Measurements from ENCODE around the gene KRTAP5-3. TPM values are rescaled to one million over a fixed set of nuclear protein-coding genes. Genes with fewer than 3 reads are reported as not detected.
A peak's percentile ranks its signal among the peaks of the same experiment; 100 is the strongest.

Gene KRTAP5-3
- polyA plus RNA-seq, 1 donor from 2014 or later = not detected

GRCh38 chr11:1567721-1568100 is 40.6 kb downstream of the KRTAP5-3 start:
- peak overlapping the region; percentile 94 for H3K4me3 ChIP-seq (ENCODE audit: low read length)
- H3K36me3 ChIP-seq (ENCODE audit: insufficient read depth, low read length) = no peaks in the 10 kb centered on the region
- no peaks in the 10 kb centered on the region for H3K9me3 ChIP-seq (ENCODE audit: low read length)
- H2AFZ ChIP-seq (ENCODE audit: low read depth, low read length) = no peak overlapping the region
- peak overlapping the region; percentile 85 for H3K27ac ChIP-seq (ENCODE audit: low read length)
- peaks cover 60% of the 10 kb centered on the region for H3K79me2 ChIP-seq (replicated peaks; ENCODE audit: insufficient read depth, low read length)
- no peaks in the 10 kb centered on the region for H3K27me3 ChIP-seq (ENCODE audit: insufficient read depth, low read depth, low read length)
- no peaks in the 10 kb centered on the region for H3K9me2 ChIP-seq (ENCODE audit: insufficient read depth, low read length)
- H4K20me1 ChIP-seq (ENCODE audit: insufficient read depth) = peaks cover 30% of the 10 kb centered on the region
- TF ChIP-seq RAD21 (conservative IDR thresholded peaks at IDR 0.05) (no peak), SMC3 (conservative IDR thresholded peaks at IDR 0.05; ENCODE audit: poor library complexity) (no peak), EZH2 (IDR thresholded peaks at IDR 0.05; ENCODE audit: borderline replicate concordance, insufficient read depth, low read length, poor library complexity, severe bottlenecking) (no peak), EP300 (conservative IDR thresholded peaks at IDR 0.05; ENCODE audit: poor library complexity, severe bottlenecking) (no peak), REST (IDR thresholded peaks at IDR 0.05; ENCODE audit: borderline replicate concordance) (no peak), MXI1 (conservative IDR thresholded peaks at IDR 0.05; ENCODE audit: poor library complexity, severe bottlenecking) (no peak), TAF1 (IDR thresholded peaks at IDR 0.05; ENCODE audit: low read depth) (no peak), POLR2AphosphoS5 (IDR thresholded peaks at IDR 0.05) (no peak)
- TF ChIP-seq, protein P1, sequence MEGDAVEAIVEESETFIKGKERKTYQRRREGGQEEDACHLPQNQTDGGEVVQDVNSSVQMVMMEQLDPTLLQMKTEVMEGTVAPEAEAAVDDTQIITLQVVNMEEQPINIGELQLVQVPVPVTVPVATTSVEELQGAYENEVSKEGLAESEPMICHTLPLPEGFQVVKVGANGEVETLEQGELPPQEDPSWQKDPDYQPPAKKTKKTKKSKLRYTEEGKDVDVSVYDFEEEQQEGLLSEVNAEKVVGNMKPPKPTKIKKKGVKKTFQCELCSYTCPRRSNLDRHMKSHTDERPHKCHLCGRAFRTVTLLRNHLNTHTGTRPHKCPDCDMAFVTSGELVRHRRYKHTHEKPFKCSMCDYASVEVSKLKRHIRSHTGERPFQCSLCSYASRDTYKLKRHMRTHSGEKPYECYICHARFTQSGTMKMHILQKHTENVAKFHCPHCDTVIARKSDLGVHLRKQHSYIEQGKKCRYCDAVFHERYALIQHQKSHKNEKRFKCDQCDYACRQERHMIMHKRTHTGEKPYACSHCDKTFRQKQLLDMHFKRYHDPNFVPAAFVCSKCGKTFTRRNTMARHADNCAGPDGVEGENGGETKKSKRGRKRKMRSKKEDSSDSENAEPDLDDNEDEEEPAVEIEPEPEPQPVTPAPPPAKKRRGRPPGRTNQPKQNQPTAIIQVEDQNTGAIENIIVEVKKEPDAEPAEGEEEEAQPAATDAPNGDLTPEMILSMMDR (IDR thresholded peaks at IDR 0.05; ENCODE audit: poor library complexity, severe bottlenecking) = no peak
- H3K9ac ChIP-seq (ENCODE audit: low read length) = peak overlapping the region; percentile 97
- H3F3A ChIP-seq (ENCODE audit: insufficient read depth, low read length, poor library complexity, severe bottlenecking) = no peaks in the 10 kb centered on the region
- peak overlapping the region; percentile 81 for H3K4me2 ChIP-seq (ENCODE audit: low read length)

GRCh38 chr11:1567052-1567720 is 41.1 kb downstream of the KRTAP5-3 start:
- Histone ChIP-seq H3F3A (ENCODE audit: insufficient read depth, low read length, poor library complexity, severe bottlenecking) (no peaks in the 10 kb centered on the region), H3K9ac (ENCODE audit: low read length) (peak overlapping the region; percentile 97), H3K36me3 (ENCODE audit: insufficient read depth, low read length) (no peaks in the 10 kb centered on the region), H3K9me3 (ENCODE audit: low read length) (no peaks in the 10 kb centered on the region), H3K27ac (ENCODE audit: low read length) (peak overlapping the region; percentile 85), H2AFZ (ENCODE audit: low read depth, low read length) (no peak overlapping the region), H3K27me3 (ENCODE audit: insufficient read depth, low read depth, low read length) (no peaks in the 10 kb centered on the region), H3K4me3 (ENCODE audit: low read length) (peak overlapping the region; percentile 94), H4K20me1 (ENCODE audit: insufficient read depth) (peaks cover 31% of the 10 kb centered on the region), H3K79me2 (replicated peaks; ENCODE audit: insufficient read depth, low read length) (peaks cover 56% of the 10 kb centered on the region), H3K4me2 (ENCODE audit: low read length) (peak overlapping the region; percentile 81), H3K9me2 (ENCODE audit: insufficient read depth, low read length) (no peaks in the 10 kb centered on the region)
- TF ChIP-seq REST (IDR thresholded peaks at IDR 0.05; ENCODE audit: borderline replicate concordance) (no peak), SMC3 (conservative IDR thresholded peaks at IDR 0.05; ENCODE audit: poor library complexity) (no peak), RAD21 (conservative IDR thresholded peaks at IDR 0.05) (no peak)
